ENCODE results near the gene KRTAP9-9. TPM values are rescaled to one million over a fixed set of nuclear protein-coding genes. Genes with fewer than 3 reads are reported as not detected.
"Not testable (repeated sequence)": the region's sequence is repeated elsewhere in the genome, so short reads cannot be mapped to it uniquely, and the experiment has no call there.

The KRTAP9-9 gene
- total RNA-seq (2014; rRNA removed; shearing (Covaris generic)) = not detected in 2 replicates

- H3K9me3 ChIP-seq (replicated peaks); H3K36me3 ChIP-seq; H3K4me3 ChIP-seq; H3K27ac ChIP-seq; DNase-seq (ENCODE audit: low read depth in 1 of 2, low spot score in 2 of 2); H3K4me1 ChIP-seq (replicated peaks): not testable (repeated sequence)
- H3K27me3 ChIP-seq (replicated peaks) = peaks cover 16% of the 10 kb centered on the region
Observed at GRCh38 chr17:41255381-41256290, at the start of gene KRTAP9-9. Gene KRTAP9-9 (plus strand): TSS chr17:41255384.

DNA sequence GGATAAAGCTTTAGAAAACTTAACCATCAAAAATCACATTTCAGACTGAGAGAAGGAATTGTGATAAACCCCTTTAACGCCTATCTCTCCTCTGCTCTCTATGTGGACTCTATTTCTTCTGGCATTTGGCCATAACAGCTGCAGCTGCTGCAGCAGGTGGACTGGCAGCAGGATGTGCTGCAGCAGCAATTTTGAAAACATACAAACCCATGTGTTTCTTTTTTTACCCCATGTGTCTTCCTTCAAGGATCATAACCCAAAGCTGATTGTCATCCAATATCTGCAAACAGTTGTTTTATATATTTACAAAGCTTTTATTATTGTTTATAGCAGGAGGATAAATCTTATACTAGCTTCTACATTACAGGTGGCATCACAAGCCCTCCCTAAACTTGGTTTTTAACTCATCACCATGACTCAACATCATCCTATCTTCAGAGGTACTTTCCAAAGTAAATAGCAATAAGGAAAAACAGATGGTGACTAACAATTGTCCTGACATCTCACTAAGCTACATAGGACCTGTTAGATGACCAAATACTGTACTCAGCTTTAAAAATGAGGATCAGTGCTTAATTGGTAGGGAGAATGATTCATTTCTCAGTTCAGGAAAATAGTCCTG is 43.2 kb upstream of the KRTAP9-9 start:
- DNase-seq (ENCODE audit: low read depth in 1 of 2, low spot score in 2 of 2) = peak in 1 of 2 experiments; percentile 12
- Histone ChIP-seq H3K9me3 (replicated peaks) (no peaks in the 10 kb centered on the region), H3K4me3 (no peak overlapping the region)

DNA sequence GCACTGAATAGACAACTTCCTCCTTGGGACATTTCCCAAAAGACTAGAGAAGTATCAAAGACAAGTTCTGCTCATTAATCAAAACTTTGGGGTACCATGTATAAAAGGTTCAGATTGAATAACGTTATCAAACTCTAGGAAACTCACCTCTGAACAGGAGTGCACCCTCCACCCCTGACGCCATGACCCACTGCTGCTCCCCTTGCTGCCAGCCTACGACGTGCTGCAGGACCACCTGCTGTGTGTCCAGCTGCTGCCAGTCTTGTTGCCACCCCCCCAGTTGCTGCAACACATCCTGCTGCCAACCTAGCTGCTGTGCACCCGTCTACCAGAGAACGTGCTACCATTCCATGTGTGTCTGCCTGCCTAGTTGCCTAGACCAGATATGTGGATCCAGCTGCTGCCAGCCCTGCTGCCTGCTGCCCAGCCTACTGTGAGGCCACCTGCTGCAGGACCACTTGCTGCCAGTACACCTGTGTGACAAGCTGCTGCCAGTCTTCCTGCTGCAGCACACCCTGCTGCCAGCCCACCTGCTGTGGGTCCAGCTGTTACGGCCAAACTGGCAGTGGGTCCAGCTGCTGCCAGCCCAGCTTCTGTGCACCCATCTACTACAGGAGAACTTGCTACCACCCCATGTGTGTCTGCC is 42.5 kb upstream of the KRTAP9-9 start:
- H3K27ac ChIP-seq = no peak overlapping the region
- H3K36me3 ChIP-seq = no peaks in the 10 kb centered on the region
- no peaks in the 10 kb centered on the region for H3K9me3 ChIP-seq (replicated peaks)
- H3K27me3 ChIP-seq (replicated peaks) = no peaks in the 10 kb centered on the region
- H3K4me1 ChIP-seq (replicated peaks) = no peaks in the 10 kb centered on the region
- H3K4me3 ChIP-seq = no peak overlapping the region
- DNase-seq (ENCODE audit: low read depth in 1 of 2, low spot score in 2 of 2) = no peak

More for the DNA sequence above, 43.2 kb upstream of the KRTAP9-9 start:
- no peak overlapping the region for H3K27ac ChIP-seq
- no peaks in the 10 kb centered on the region for H3K4me1 ChIP-seq (replicated peaks)
- no peaks in the 10 kb centered on the region for H3K27me3 ChIP-seq (replicated peaks)
- H3K36me3 ChIP-seq = no peaks in the 10 kb centered on the region

GRCh38 chr17:41215681-41216080 is 39.5 kb upstream of the KRTAP9-9 start:
- no peak overlapping the region for H3K4me3 ChIP-seq
- no peak overlapping the region for H3K27ac ChIP-seq
- no peaks in the 10 kb centered on the region for H3K4me1 ChIP-seq (replicated peaks)
- no peaks in the 10 kb centered on the region for H3K36me3 ChIP-seq
- no peaks in the 10 kb centered on the region for H3K9me3 ChIP-seq (replicated peaks)
- no peak for DNase-seq (ENCODE audit: low read depth in 1 of 2, low spot score in 2 of 2)
- H3K27me3 ChIP-seq (replicated peaks) = no peaks in the 10 kb centered on the region

- DNase-seq (ENCODE audit: low read depth in 1 of 2, low spot score in 2 of 2) = no peak
- Histone ChIP-seq H3K9me3 (replicated peaks) (no peaks in the 10 kb centered on the region), H3K4me3 (no peak overlapping the region), H3K27me3 (replicated peaks) (no peaks in the 10 kb centered on the region), H3K4me1 (replicated peaks) (no peaks in the 10 kb centered on the region), H3K36me3 (no peaks in the 10 kb centered on the region), H3K27ac (no peak overlapping the region)
Observed at GRCh38 chr17:41223821-41224220, 31.4 kb upstream of the KRTAP9-9 start.

GRCh38 chr17:41226051-41226450 is 29.1 kb upstream of the KRTAP9-9 start:
- DNase-seq (ENCODE audit: low read depth in 1 of 2, low spot score in 2 of 2) = no peak
- H3K27ac ChIP-seq = no peak overlapping the region
- no peaks in the 10 kb centered on the region for H3K9me3 ChIP-seq (replicated peaks)
- no peaks in the 10 kb centered on the region for H3K4me1 ChIP-seq (replicated peaks)
- no peak overlapping the region for H3K4me3 ChIP-seq
- H3K27me3 ChIP-seq (replicated peaks) = no peaks in the 10 kb centered on the region
- H3K36me3 ChIP-seq = no peaks in the 10 kb centered on the region

DNA sequence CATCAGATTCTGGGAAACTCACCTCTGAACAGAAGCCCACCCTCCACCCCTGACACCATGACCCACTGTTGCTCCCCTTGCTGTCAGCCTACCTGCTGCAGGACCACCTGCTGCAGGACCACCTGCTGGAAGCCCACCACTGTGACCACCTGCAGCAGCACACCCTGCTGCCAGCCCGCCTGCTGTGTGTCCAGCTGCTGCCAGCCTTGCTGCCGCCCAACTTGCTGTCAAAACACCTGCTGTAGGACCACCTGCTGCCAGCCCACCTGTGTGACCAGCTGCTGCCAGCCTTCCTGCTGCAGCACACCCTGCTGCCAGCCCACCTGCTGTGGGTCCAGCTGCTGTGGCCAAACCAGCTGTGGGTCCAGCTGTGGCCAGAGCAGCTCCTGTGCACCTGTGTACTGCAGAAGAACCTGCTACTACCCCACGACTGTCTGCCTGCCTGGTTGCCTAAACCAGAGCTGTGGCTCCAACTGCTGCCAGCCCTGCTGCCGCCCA is 28.5 kb upstream of the KRTAP9-9 start, which contains the start of gene KRTAP9-2:
KRTAP9-2 (plus strand) TSS at position 51 of the 498 bp plus-strand sequence; CDS start at position 58, 7 bp downstream.
- H3K36me3 ChIP-seq; DNase-seq (ENCODE audit: low read depth in 1 of 2, low spot score in 2 of 2); H3K27ac ChIP-seq; H3K4me1 ChIP-seq (replicated peaks); H3K4me3 ChIP-seq; H3K9me3 ChIP-seq (replicated peaks); H3K27me3 ChIP-seq (replicated peaks): not testable (repeated sequence)

GRCh38 chr17:41230094-41230493 is 25.1 kb upstream of the KRTAP9-9 start:
- H3K36me3 ChIP-seq = no peaks in the 10 kb centered on the region
- H3K4me3 ChIP-seq = no peak overlapping the region
- H3K27me3 ChIP-seq (replicated peaks) = no peaks in the 10 kb centered on the region; the same call in 1 of the 2 replicates
- no peak for DNase-seq (ENCODE audit: low read depth in 1 of 2, low spot score in 2 of 2)
- no peaks in the 10 kb centered on the region for H3K9me3 ChIP-seq (replicated peaks)
- H3K4me1 ChIP-seq (replicated peaks) = no peaks in the 10 kb centered on the region
- no peak overlapping the region for H3K27ac ChIP-seq

GRCh38 chr17:41231731-41232130 is 23.5 kb upstream of the KRTAP9-9 start:
- H3K4me1 ChIP-seq (replicated peaks) = no peaks in the 10 kb centered on the region
- H3K27ac ChIP-seq = no peak overlapping the region
- DNase-seq (ENCODE audit: low read depth in 1 of 2, low spot score in 2 of 2) = no peak
- no peaks in the 10 kb centered on the region for H3K9me3 ChIP-seq (replicated peaks)
- H3K4me3 ChIP-seq = no peak overlapping the region
- no peaks in the 10 kb centered on the region; the same call in 1 of the 2 replicates for H3K27me3 ChIP-seq (replicated peaks)
- no peaks in the 10 kb centered on the region for H3K36me3 ChIP-seq

DNA sequence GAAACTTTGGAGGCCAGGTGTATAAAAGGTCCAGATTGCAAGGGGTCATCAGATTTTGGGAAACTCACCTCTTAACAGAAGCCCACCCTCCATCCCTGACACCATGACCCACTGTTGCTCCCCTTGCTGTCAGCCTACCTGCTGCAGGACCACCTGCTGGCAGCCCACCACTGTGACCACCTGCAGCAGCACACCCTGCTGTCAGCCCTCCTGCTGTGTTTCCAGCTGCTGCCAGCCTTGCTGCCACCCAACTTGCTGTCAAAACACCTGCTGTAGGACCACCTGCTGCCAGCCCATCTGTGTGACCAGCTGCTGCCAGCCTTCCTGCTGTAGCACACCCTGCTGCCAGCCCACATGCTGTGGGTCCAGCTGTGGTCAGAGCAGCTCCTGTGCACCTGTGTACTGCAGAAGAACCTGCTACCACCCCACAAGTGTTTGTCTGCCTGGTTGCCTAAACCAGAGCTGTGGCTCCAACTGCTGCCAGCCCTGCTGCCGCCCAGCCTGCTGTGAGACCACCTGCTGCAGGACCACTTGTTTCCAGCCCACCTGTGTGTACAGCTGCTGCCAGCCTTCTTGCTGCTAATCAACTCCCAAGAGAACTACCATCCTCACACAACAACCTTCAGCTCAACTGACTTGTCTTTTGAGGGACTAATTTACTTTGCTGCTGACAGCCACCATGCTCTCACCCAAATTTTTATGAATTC is 22.6 kb upstream of the KRTAP9-9 start, which contains the start of gene KRTAP9-3:
KRTAP9-3 (plus strand) TSS at position 51 of the 707 bp plus-strand sequence; CDS start at position 104, 53 bp downstream.
- not testable (repeated sequence) for H3K27ac ChIP-seq; H3K27me3 ChIP-seq (replicated peaks); H3K4me3 ChIP-seq; H3K36me3 ChIP-seq; H3K4me1 ChIP-seq (replicated peaks); DNase-seq (ENCODE audit: low read depth in 1 of 2, low spot score in 2 of 2); H3K9me3 ChIP-seq (replicated peaks)

DNA sequence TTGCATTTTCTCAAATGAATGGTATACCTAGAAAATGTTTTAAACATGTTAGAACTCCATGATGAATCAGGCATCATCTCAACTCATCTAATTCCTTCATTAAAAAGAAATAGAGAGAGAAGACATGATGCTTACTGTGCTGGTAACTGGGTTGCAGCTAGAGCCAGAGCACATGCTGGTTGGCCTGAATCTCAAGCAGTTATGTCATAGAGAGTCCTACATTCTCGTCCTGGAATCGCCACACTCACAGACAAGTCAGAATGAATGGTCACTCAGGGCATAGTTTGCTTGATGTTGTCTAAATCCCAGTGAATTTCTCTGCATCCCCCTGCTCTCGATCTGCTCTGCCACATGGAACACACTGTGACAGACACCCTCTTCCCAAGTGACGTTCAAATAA is 18.1 kb upstream of the KRTAP9-9 start:
- not testable (repeated sequence) for H3K27ac ChIP-seq

DNA sequence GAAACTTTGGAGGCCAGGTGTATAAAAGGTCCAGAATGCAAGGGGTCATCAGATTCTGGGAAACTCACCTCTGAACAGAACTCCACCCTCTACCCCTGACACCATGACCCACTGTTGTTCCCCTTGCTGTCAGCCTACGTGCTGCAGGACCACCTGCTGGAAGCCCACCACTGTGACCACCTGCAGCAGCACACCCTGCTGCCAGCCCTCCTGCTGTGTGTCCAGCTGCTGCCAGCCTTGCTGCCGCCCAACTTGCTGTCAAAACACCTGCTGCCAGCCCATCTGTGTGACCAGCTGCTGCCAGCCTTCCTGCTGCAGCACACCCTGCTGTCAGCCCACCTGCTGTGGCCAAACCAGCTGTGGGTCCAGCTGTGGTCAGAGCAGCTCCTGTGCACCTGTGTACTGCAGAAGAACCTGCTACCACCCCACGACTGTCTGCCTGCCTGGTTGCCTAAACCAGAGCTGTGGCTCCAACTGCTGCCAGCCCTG is 17.2 kb upstream of the KRTAP9-9 start, which contains the start of gene KRTAP9-8:
KRTAP9-8 (plus strand) TSS at position 51 of the 489 bp plus-strand sequence; CDS start at position 104, 53 bp downstream.
- not testable (repeated sequence) for H3K27me3 ChIP-seq (replicated peaks); H3K27ac ChIP-seq; DNase-seq (ENCODE audit: low read depth in 1 of 2, low spot score in 2 of 2); H3K36me3 ChIP-seq; H3K9me3 ChIP-seq (replicated peaks); H3K4me3 ChIP-seq; H3K4me1 ChIP-seq (replicated peaks)

More for the DNA sequence above, 18.1 kb upstream of the KRTAP9-9 start:
- not testable (repeated sequence) for DNase-seq (ENCODE audit: low read depth in 1 of 2, low spot score in 2 of 2); H3K27me3 ChIP-seq (replicated peaks); H3K9me3 ChIP-seq (replicated peaks); H3K4me1 ChIP-seq (replicated peaks); H3K4me3 ChIP-seq; H3K36me3 ChIP-seq

Measured in SJSA1 (cell line).